ENCODE results near the gene STAB2. TPM values are rescaled to one million over a fixed set of nuclear protein-coding genes. Genes with fewer than 3 reads are reported as not detected.

The STAB2 gene
- total and polyA plus RNA-seq, 2 of the 8 experiments (the other 6 are each of a cell fraction or from before 2014, with no cell fraction given) = not detected

- no peak for TF ChIP-seq SP1 (IDR thresholded peaks at IDR 0.05; ENCODE audit: low read depth, low read length)
- TF ChIP-seq USF2 (IDR thresholded peaks at IDR 0.05; ENCODE audit: low read length) = no peak
- no peak for TF ChIP-seq JUND (IDR thresholded peaks at IDR 0.05; ENCODE audit: low read length)
- TF ChIP-seq MAFK (IDR thresholded peaks at IDR 0.05; ENCODE audit: low read depth, low read length) = no peak
- TF ChIP-seq ZNF274 (IDR thresholded peaks at IDR 0.05; ENCODE audit: borderline replicate concordance, extremely low read depth, low read length) = no peak
- TF ChIP-seq KDM4A (IDR thresholded peaks at IDR 0.05; ENCODE audit: low read depth, low read length, severe bottlenecking) = no peak
Measured at GRCh38 chr12:103712216-103712615, 125.1 kb downstream of the STAB2 start (continued).
